Upper lobe of right lung (tissue), 1 donor: ENCODE data around the gene GPR37. TPM values are rescaled to one million over a fixed set of nuclear protein-coding genes. Genes with fewer than 3 reads are reported as not detected.
A peak's percentile ranks its signal among the peaks of the same experiment; 100 is the strongest.

Experiments
- ATAC-seq: fragments of 200-7000 bp; cut with Tn5 transposase; one replicate; pipeline ENCODE4 v1.9.1; 2020; ENCODE audit warnings: mild to moderate bottlenecking, moderate library complexity
- DNase-seq: peaks from one replicate; pipeline ENCODE4 v3.0.0-alpha.2; 2020
- H3K27ac ChIP-seq: fragments of 200-600 bp; one replicate; pipeline ENCODE4 v1.8.0; 2022
- H3K27me3 ChIP-seq: fragments of 200-600 bp; one replicate; pipeline ENCODE4 v1.8.0; 2022; ENCODE audit warnings: mild to moderate bottlenecking
- H3K36me3 ChIP-seq: fragments of 200-600 bp; one replicate; pipeline ENCODE4 v1.8.0; 2022
- H3K4me1 ChIP-seq: fragments of 200-600 bp; one replicate; pipeline ENCODE4 v1.8.0; 2022
- H3K4me3 ChIP-seq: fragments of 200-600 bp; one replicate; pipeline ENCODE4 v1.8.0; 2022; ENCODE audit warnings: mild to moderate bottlenecking
- H3K9me3 ChIP-seq: fragments of 200-600 bp; one replicate; pipeline ENCODE4 v1.8.0; 2022
- CTCF ChIP-seq: fragments of 200-600 bp; IDR thresholded peaks from one replicate; pipeline ENCODE4 v1.8.0; 2022; ENCODE audit warnings: antibody characterized with exemption
- intact Hi-C: fragments of 100-400 bp; cut with DNase I; formaldehyde crosslinking; loops from one replicate; pipeline ENCODE4 v1.11.0; 2022
- total RNA-seq: library from RNA; stranded (reverse); fragmentation: NEBNext Ultra II Directional; extraction: Animal tissue kit (Norgen Biotek cat#: 25700); gene quantifications from one replicate; pipeline ENCODE4 v1.2.1, GENCODE V29; 2021
- donor health status: DM: no; HTN: yes; CAD: no; lungs with severe emphysema.

GPR37 gene
- total RNA-seq, 1 donor from 2014 or later = 0.96 TPM

DNA sequence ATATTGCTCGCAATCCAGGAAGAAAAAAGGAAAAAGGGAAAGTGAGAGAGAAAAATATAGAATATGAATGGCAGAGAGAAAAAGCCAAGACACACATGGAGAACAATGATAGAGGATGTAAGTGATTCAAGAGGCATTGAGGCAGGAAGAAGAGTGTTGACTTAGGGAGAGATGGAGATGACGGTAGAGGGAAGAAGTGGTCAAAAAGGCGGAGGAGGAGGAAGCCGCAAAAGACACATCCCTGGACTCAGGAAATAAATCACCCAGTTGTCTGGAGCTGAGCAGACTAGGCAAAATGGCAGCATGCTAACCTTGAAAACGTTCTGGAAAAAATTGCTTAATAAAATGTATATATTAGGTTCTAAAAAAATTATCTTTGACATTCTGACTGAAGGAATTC, 17.7 kb upstream of the GPR37 start:
- DNase-seq = no peak
- no peaks in the 10 kb centered on the region for H3K27me3 ChIP-seq
- no peaks in the 10 kb centered on the region for H3K9me3 ChIP-seq
- intact Hi-C loops = no loop called here
- TF ChIP-seq CTCF = no peak
- no peaks in the 10 kb centered on the region for H3K4me1 ChIP-seq
- H3K27ac ChIP-seq = no peak overlapping the region
- H3K4me3 ChIP-seq = no peak overlapping the region
- no peaks in the 10 kb centered on the region for H3K36me3 ChIP-seq
- ATAC-seq = no peak

GRCh38 chr7:124781907-124782734, 16.5 kb upstream of the GPR37 start:
- ATAC-seq = peak; percentile 52
- Histone ChIP-seq H3K27me3 (no peaks in the 10 kb centered on the region), H3K9me3 (no peaks in the 10 kb centered on the region), H3K4me3 (no peak overlapping the region), H3K4me1 (no peaks in the 10 kb centered on the region), H3K36me3 (no peaks in the 10 kb centered on the region), H3K27ac (no peak overlapping the region)
- TF ChIP-seq CTCF = no peak
- intact Hi-C loops = no loop called here
- no peak for DNase-seq

- intact Hi-C loops = no loop called here
- peak; percentile 76 for ATAC-seq
Measured at GRCh38 chr7:124781418-124781817, 15.8 kb upstream of the GPR37 start.

DNA sequence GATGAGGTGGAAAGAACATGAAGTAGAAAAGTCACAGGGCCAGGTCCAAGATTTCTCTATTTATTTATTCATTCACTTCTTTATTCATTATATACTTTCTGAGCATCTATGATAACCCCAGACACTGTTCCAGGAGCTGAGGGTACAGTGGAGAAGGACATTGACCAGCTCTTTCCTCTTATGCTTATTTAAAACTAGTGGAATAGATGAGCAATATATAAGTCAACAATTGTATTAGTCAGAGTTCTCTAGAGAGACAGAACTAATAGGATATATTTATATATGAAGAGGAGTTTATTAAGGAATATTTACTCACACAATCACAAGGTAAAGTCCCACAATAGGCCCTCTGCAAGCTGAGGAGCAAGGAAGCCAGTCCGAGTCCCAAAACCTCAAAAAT, 15.0 kb upstream of the GPR37 start:
- intact Hi-C loops = no loop called here
- TF ChIP-seq CTCF = no peak
- no peak overlapping the region for H3K27ac ChIP-seq
- no peaks in the 10 kb centered on the region for H3K4me1 ChIP-seq
- no peak for DNase-seq
- H3K36me3 ChIP-seq = no peaks in the 10 kb centered on the region
- no peak overlapping the region for H3K4me3 ChIP-seq
- no peaks in the 10 kb centered on the region for H3K9me3 ChIP-seq
- no peaks in the 10 kb centered on the region for H3K27me3 ChIP-seq
- no peak for ATAC-seq

More at GRCh38 chr7:124781418-124781817, 15.8 kb upstream of the GPR37 start:
- Histone ChIP-seq H3K36me3 (no peaks in the 10 kb centered on the region), H3K4me1 (no peaks in the 10 kb centered on the region), H3K27me3 (no peaks in the 10 kb centered on the region), H3K27ac (no peak overlapping the region), H3K9me3 (no peaks in the 10 kb centered on the region), H3K4me3 (no peak overlapping the region)
- no peak for DNase-seq
- no peak for TF ChIP-seq CTCF

DNA sequence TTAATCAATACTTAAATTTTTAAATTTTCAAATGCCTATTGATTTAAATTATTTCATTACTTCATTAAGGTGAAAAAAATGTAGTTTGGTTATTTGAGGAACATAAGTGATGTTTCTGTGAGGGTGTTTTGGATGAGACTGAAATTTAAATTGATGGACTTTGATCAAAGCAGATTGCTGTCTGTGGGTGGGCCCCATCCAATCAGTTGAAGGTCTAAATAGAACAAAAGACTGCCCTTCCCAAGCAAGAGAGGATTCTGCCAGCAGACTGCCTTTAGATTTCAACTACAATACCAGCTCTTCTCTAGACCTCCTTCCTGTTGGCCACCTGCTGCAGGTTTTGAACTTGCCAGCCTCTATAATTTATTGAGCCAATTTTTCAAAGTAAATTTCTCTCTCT, 14.5 kb upstream of the GPR37 start:
- Histone ChIP-seq H3K27me3 (no peaks in the 10 kb centered on the region), H3K4me3 (no peak overlapping the region), H3K9me3 (no peaks in the 10 kb centered on the region), H3K36me3 (no peaks in the 10 kb centered on the region), H3K27ac (no peak overlapping the region), H3K4me1 (no peaks in the 10 kb centered on the region)
- no peak for TF ChIP-seq CTCF
- no peak for DNase-seq
- no peak for ATAC-seq
- intact Hi-C loops = no loop called here
